GM21367 (cell line): ENCODE data around the gene CDCP1.
"Not testable (repeated sequence)": the region's sequence is repeated elsewhere in the genome, so short reads cannot be mapped to it uniquely, and the experiment has no call there.

Experiments
- ATAC-seq: cut with Tn5 transposase; IDR thresholded peaks from one replicate; pipeline ENCODE4 v1.9.1; 2021; ENCODE audit not compliant: unreplicated experiment

CDCP1 gene

DNA sequence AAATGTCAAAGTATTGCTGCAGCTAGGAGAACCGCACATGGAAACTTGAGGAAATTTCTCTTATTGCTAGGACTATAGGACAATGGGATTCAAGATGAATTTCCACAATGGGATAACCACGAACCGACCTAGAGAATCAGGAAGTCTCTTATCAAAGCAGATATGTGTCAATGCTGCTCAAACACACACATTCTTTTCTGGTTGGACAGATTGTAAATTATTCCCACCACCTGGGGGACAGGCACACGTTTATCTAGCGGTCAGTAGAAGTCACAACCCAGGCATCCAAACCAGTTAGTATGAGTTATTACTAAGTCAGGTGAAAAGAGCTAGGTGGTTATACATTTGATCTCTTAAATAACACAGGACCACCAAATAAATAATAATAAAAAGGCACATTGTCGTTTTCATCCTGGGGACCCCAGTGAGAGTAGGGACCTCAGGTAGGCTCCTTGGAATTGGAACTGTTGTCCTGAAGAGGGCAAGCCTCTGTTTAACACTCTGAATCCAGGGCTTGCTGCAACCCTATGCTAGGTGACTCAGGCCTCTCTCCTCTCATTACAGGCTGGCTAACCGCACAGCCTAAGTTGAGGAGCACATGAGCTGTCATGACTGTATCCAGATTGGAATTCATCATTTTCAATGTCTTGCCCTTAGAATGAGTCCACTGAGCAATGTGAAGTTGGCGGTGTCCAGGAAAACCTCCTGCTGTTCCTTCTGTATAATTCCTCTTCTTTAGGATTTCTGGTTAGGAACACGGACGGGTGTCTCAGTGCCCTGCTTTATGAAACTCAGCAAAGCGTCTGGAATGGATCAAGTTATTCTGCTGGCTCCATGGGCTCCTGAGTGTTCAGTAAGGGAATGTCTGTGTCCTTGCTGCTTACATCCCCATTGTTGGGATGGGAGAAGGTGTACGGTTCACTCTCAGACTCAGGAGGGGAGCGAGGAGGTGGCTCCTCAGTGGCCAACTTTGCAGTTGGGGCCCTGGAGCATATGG is 61.1 kb downstream of the CDCP1 start:
- ATAC-seq: no peak

- no peak for ATAC-seq
These were observed 61.8 kb downstream of the CDCP1 start for GRCh38 chr3:45084361-45084760.

DNA sequence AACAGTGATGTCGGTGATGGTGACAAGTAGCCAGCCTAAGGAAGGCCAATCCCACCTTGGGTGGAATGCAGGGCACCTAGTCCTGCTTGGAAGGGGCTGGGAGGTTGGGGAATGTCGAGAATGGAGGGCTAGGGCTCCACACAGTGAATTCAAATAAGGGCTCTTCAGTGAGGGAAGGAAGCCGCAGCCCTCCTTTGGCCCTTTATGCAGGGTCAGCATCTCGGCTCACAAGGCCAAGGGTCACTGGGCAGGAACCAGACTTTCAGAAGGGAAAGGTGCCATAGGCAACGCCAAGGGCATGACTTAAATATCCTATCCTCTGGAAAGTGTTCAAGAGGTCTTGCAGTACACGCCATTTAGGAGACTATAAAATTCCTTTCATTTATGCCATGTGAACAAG is 63.2 kb downstream of the CDCP1 start:
- ATAC-seq: no peak

DNA sequence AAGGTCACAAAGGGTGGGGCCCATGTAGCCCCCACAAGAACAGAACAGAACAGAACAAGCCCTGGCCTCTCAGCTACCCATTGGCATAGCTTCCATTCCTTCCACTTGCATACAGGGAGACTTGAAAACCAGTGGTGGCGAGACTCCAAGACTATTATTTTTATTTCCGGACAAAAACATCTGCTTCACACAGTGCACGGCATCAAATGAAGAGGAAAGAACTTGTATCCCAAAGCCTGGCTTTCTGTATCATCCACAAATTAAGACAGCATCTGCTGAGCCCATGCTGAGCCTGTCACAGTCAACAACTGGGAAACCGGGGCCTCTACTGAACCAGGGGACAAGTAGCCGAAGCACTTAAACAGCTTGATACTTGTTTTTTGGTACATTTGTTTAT is 64.0 kb downstream of the CDCP1 start:
- no peak for ATAC-seq

GRCh38 chr3:45081506-45082141 is 64.6 kb downstream of the CDCP1 start:
- ATAC-seq: no peak

DNA sequence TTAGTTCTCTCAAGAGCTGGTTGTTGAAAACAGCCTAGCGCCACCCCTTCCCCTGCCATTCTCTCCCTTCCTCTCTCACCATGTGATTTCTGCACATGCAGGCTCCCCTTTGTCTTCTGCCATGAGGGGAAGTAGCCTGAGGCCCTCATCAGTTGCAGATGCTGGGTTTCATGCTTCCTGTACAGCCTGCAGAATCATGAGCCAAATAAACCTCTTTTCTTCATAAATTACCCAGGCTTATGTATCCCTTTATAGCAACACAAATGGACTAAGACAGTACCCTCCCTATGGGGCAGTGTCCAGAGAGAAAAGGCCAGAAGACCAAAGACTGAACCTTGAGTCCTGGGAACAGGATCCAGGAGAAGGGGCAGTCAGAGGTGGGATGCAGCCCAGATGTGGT is 65.4 kb downstream of the CDCP1 start:
- no peak for ATAC-seq

DNA sequence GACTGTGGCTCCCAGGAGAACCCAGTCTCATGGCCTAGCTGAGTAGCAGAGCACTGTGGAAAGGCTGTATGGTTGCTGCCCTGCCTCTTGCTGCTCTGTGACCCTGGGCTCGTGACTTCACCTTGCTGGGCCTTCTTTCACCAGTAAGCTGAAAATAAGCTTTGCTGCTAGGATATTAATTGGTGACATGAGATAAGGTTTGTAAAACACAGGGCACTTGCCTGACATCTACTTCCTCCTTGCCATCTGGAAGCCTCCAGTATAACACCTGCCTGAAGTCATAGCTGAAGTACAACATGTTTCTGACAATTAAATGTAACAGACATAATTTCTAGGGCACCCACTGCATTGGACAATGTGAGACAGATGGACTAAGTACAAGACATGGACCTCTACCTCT is 66.5 kb downstream of the CDCP1 start:
- ATAC-seq: no peak

DNA sequence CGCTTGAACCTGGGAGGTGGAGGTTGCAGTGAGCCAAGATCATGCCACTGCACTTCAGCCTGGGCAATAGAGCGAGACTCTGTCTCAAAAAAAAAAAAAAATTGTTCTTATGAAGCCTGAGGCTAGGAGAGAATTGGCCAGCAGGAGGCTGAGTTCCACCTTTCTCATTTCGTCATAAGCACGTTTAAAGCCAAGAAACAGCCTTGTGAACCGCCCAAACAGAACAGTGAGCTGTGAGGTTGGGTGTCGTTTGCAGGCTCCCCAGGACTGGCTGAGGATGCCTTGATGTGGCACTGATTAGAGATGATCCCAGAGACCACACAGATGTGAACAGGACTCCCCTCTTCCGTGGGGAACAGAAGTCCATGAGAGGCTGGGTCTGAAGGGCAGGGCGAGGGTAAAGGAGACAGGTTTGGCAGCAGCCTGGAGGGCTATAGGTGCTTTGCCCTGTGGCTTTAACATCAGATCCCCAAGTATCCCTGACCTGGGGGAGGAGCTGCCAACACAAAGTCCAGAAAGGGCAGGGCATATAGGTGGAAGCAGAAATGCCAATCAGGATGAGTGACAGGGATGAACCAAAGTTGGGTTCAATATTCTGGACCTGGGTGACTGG is 67.2 kb downstream of the CDCP1 start:
- no peak for ATAC-seq

- ATAC-seq: not testable (repeated sequence)
These were observed 67.9 kb downstream of the CDCP1 start for GRCh38 chr3:45078256-45078655.

DNA sequence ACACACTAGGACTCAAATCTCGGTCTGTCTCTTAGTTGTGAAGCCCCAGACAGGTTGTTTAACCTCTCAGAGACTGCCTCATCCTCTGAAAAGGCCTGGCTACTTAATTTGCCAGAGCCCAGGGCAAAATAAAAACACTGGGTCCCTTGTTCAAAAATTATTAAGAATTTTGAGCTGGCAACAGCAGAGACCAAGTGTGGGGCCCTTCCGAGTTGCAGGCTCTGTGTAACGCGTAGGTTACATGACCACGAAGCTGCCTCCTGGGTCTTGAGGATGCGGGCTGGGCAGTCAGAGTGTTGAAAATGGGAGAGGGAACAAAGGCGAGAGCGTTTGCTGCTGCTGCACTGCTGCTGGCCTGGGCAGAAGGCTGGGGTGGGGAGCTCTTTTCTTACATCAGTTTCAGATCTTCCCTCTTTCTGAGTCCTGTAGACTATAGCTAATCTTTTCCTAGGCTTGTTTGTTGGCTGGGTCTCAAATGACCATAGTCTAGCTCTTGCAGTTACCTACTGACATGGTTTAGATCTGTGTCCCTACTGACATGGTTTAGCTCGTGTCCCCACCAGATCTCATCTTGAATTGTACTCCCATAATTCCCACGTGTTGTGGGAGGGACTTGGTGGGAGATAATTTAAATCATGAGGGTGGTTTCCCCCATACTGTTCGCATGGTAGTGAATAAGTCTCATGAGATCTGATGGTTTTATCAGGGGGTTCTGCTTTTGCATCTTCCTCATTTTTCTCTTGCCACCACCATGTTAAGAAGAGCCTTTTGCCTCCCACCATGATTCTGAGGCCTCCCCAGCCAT is 70.2 kb downstream of the CDCP1 start:
- no peak for ATAC-seq

- no peak for ATAC-seq
These were observed 75.1 kb downstream of the CDCP1 start for GRCh38 chr3:45071075-45071474.

DNA sequence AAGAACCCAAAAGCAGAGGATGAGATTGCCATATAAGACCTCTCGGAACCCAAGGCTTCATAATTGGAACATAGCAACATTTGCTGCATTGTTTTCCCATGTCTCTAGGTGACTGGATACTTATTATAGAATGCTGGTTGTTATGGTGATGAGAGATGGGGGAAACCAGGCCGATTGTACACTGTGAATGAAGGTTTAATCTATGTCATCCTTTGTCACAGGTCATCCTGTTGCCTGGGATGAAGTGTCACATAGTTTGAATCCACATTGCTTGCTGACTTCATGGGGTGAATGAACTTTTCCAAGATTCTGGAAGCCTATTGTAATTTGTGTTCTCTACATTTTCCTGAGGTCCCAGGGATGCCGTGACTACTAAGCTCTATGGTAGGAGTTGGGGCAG is 78.2 kb downstream of the CDCP1 start:
- no peak for ATAC-seq

- no peak for ATAC-seq
These were observed 78.7 kb downstream of the CDCP1 start for GRCh38 chr3:45067486-45067885.

- ATAC-seq: no peak
These were observed 79.9 kb downstream of the CDCP1 start for GRCh38 chr3:45066109-45066801.

DNA sequence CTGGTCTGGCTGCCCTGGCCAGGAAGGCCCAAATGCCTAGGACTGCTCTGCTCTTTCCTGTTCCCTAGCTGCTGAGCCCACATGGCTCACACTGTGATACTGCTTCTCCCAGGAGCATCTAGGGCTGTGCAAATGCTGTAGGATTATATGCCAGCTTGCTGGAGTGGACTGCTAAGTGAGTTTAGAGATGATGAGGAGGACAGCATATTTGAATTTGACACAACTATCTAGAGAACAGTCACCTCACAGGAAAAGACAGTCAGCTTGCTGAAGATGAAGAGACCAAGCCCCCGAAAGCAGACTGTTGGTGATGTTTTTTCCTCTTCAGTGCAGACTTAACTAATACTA is 80.8 kb downstream of the CDCP1 start:
- no peak for ATAC-seq

- no peak for ATAC-seq
These were observed 81.4 kb downstream of the CDCP1 start for GRCh38 chr3:45064512-45065372.

- ATAC-seq: no peak
These were observed 83.5 kb downstream of the CDCP1 start for GRCh38 chr3:45062697-45063070.

DNA sequence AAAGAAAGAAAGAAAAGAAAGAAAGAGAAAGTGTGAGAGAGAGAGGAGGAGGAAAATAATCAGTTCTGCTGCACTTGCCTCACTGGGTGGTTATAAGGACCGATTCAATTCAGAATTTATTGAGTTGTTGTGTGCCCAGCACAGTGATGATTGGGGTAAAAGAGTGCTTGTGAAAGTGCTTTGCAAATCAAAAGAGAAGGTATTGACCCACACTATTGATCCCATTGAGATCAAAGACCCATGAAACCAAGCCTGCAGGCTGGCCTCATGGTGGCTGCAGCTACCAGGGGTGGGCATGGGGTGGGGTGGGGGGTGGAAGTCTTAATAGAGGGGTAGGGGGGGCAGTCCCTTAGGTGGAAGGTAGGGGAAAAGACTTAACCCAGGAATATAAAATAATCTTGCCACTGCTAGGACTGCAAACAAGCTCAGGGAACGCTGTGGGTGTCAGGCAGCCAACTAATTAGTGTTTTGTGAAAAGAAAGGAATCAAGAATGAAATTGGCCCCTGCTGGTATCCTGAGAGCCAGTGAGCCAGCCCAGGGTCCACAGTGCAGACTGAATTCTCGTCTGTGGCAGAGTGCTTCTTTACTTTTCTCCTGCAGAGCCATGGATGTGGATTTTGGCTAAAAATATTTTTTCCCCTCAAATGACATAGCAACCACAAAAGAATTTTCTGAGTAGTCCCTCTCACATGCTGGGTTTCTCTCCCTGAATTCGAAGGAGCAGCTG is 85.8 kb downstream of the CDCP1 start:
- ATAC-seq: no peak

- no peak for ATAC-seq
These were observed 87.0 kb downstream of the CDCP1 start for GRCh38 chr3:45059132-45059531.
